GM06990 (cell line): ENCODE measurements around the gene ERVH48-1.
"Not testable (repeated sequence)": the region's sequence is repeated elsewhere in the genome, so short reads cannot be mapped to it uniquely, and the experiment has no call there.

Source experiments
- DNase-seq: peaks from one replicate; pipeline ENCODE4 v3.0.0-alpha.2; 2011; ENCODE audit not compliant: insufficient read length; ENCODE audit errors: extremely low read depth
- H3K27me3 ChIP-seq: replicated peaks from 2 replicates; pipeline ENCODE4 v1.6.0; 2011; ENCODE audit warnings: low read length; ENCODE audit not compliant: control insufficient read depth, insufficient read depth
- H3K36me3 ChIP-seq: 2 replicates; pipeline ENCODE4 v1.5.1; 2011; ENCODE audit warnings: low read length; ENCODE audit not compliant: control insufficient read depth, insufficient read depth
- H3K4me3 ChIP-seq: replicated peaks from 2 replicates; pipeline ENCODE4 v1.5.1; 2011; ENCODE audit warnings: low read depth, mild to moderate bottlenecking, control low read depth, low read length
- CTCF ChIP-seq: IDR thresholded peaks from 2 replicates; pipeline ENCODE4 v1.5.1; 2011; ENCODE audit warnings: low read length, control low read depth, mild to moderate bottlenecking, inconsistent platforms; ENCODE audit not compliant: insufficient read depth, poor library complexity, severe bottlenecking

Gene ERVH48-1

GRCh38 chr21:42970946-42971653 is 45.7 kb upstream of the ERVH48-1 start:
- TF ChIP-seq CTCF = no peak
- Histone ChIP-seq H3K36me3 (no peaks in the 10 kb centered on the region), H3K4me3 (no peak overlapping the region), H3K27me3 (no peaks in the 10 kb centered on the region)
- DNase-seq = no peak

GRCh38 chr21:42969193-42969600 is 43.8 kb upstream of the ERVH48-1 start:
- Histone ChIP-seq H3K4me3 (no peak overlapping the region), H3K36me3 (no peaks in the 10 kb centered on the region), H3K27me3 (no peaks in the 10 kb centered on the region)
- no peak for TF ChIP-seq CTCF
- DNase-seq = no peak

- not testable (repeated sequence) for H3K36me3 ChIP-seq, H3K4me3 ChIP-seq, DNase-seq, H3K27me3 ChIP-seq
Observed at GRCh38 chr21:42967616-42968015, 42.2 kb upstream of the ERVH48-1 start.

GRCh38 chr21:42965211-42965560 is 39.8 kb upstream of the ERVH48-1 start:
- Histone ChIP-seq H3K36me3 (no peaks in the 10 kb centered on the region), H3K4me3 (no peak overlapping the region), H3K27me3 (no peaks in the 10 kb centered on the region)
- no peak for TF ChIP-seq CTCF
- DNase-seq = no peak

GRCh38 chr21:42964546-42965210 is 39.2 kb upstream of the ERVH48-1 start:
- H3K4me3 ChIP-seq = no peak overlapping the region
- H3K27me3 ChIP-seq = no peaks in the 10 kb centered on the region
- DNase-seq = no peak
- H3K36me3 ChIP-seq = no peaks in the 10 kb centered on the region
- TF ChIP-seq CTCF = no peak

- Histone ChIP-seq H3K4me3 (no peak overlapping the region), H3K36me3 (no peaks in the 10 kb centered on the region), H3K27me3 (no peaks in the 10 kb centered on the region)
- no peak for DNase-seq
- TF ChIP-seq CTCF = no peak
Observed at GRCh38 chr21:42964086-42964485, 38.7 kb upstream of the ERVH48-1 start.
